ENCODE results near the gene PFDN2.

The PFDN2 gene

DNA sequence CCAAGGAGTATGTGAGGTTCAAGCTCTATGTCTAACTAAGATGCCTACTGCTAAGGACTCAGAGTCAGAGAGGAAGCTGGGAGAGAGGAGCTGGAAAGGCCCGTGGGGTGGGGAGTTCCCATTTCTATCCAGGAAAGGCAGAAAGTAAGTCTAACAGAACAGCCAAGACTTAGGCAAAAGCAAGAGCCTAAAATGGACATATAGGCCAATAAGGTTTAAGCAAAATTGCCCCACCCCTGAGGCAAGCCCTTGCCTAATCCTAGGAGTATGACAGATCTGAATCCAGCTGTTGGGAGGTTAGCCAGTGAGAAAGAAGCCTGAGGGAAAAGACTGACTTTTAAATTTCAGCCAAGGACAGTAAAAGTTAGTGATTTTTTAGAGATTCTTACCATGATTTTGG is 21.3 kb downstream of the PFDN2 start:
- Histone ChIP-seq H2AFZ (ENCODE audit: low read length) (no peak overlapping the region), H3K4me2 (ENCODE audit: low read depth, low read length) (no peak overlapping the region), H3K9me3 (replicated peaks; ENCODE audit: insufficient read depth, low read length) (no peaks in the 10 kb centered on the region), H3F3A (ENCODE audit: insufficient read depth, low read length) (peaks cover 26% of the 10 kb centered on the region), H3K79me2 (ENCODE audit: low read length) (no peaks in the 10 kb centered on the region), H4K20me1 (ENCODE audit: insufficient read depth, low read length) (no peaks in the 10 kb centered on the region), H3K27me3 (replicated peaks; ENCODE audit: insufficient read depth, low read length) (no peaks in the 10 kb centered on the region), H3K9ac (ENCODE audit: low read length) (no peak overlapping the region), H3K27ac (ENCODE audit: low read length) (no peak overlapping the region), H3K4me1 (ENCODE audit: low read length) (peaks cover 14% of the 10 kb centered on the region), H3K9me2 (replicated peaks; ENCODE audit: insufficient read depth, low read length) (no peaks in the 10 kb centered on the region), H3K4me3 (ENCODE audit: low read length) (no peak overlapping the region), H3K36me3 (replicated peaks; ENCODE audit: insufficient read depth, low read length) (no peaks in the 10 kb centered on the region)
- no peak for DNase-seq
- TF ChIP-seq, protein P1, sequence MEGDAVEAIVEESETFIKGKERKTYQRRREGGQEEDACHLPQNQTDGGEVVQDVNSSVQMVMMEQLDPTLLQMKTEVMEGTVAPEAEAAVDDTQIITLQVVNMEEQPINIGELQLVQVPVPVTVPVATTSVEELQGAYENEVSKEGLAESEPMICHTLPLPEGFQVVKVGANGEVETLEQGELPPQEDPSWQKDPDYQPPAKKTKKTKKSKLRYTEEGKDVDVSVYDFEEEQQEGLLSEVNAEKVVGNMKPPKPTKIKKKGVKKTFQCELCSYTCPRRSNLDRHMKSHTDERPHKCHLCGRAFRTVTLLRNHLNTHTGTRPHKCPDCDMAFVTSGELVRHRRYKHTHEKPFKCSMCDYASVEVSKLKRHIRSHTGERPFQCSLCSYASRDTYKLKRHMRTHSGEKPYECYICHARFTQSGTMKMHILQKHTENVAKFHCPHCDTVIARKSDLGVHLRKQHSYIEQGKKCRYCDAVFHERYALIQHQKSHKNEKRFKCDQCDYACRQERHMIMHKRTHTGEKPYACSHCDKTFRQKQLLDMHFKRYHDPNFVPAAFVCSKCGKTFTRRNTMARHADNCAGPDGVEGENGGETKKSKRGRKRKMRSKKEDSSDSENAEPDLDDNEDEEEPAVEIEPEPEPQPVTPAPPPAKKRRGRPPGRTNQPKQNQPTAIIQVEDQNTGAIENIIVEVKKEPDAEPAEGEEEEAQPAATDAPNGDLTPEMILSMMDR (IDR thresholded peaks at IDR 0.05; ENCODE audit: low read length): no peak
- TF ChIP-seq EZH2 (optimal IDR thresholded peaks at IDR 0.05; ENCODE audit: low read depth, low read length) (no peak), EZH2phosphoT487 (IDR thresholded peaks at IDR 0.05; ENCODE audit: low read length) (no peak)

DNA sequence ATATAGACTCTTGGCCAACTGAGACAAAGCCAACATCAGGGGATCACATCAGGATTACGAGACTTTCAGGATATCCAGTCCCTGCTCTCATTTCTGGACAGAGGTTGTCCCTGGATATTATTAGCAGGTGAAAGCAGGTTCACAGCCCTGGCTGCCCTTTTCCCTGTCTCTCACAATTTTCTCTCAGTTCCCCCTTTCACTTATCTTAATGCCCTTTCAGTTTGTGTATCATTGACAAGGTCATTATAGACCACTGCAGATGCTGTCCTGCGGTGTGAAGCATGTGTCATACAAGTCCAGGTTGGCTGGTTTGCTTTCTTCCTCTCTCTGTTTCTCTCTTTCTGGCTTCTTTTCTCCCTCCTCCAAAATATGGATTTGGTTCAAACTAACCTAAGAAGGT is 21.8 kb downstream of the PFDN2 start:
- H3K9ac ChIP-seq (ENCODE audit: low read length): no peak overlapping the region
- no peaks in the 10 kb centered on the region for H3K27me3 ChIP-seq (replicated peaks; ENCODE audit: insufficient read depth, low read length)
- TF ChIP-seq EZH2 (optimal IDR thresholded peaks at IDR 0.05; ENCODE audit: low read depth, low read length) (no peak), EZH2phosphoT487 (IDR thresholded peaks at IDR 0.05; ENCODE audit: low read length) (no peak)
- TF ChIP-seq, protein P1 (IDR thresholded peaks at IDR 0.05; ENCODE audit: low read length): no peak
- H2AFZ ChIP-seq (ENCODE audit: low read length): no peak overlapping the region
- DNase-seq: no peak
- peaks cover 14% of the 10 kb centered on the region for H3K4me1 ChIP-seq (ENCODE audit: low read length)
- H3K4me3 ChIP-seq (ENCODE audit: low read length): no peak overlapping the region
- H3K4me2 ChIP-seq (ENCODE audit: low read depth, low read length): no peak overlapping the region
- no peaks in the 10 kb centered on the region for H4K20me1 ChIP-seq (ENCODE audit: insufficient read depth, low read length)
- H3K9me2 ChIP-seq (replicated peaks; ENCODE audit: insufficient read depth, low read length): no peaks in the 10 kb centered on the region
- H3K9me3 ChIP-seq (replicated peaks; ENCODE audit: insufficient read depth, low read length): no peaks in the 10 kb centered on the region
- no peaks in the 10 kb centered on the region for H3K36me3 ChIP-seq (replicated peaks; ENCODE audit: insufficient read depth, low read length)
- peaks cover 26% of the 10 kb centered on the region for H3F3A ChIP-seq (ENCODE audit: insufficient read depth, low read length)
- H3K27ac ChIP-seq (ENCODE audit: low read length): no peak overlapping the region
- no peaks in the 10 kb centered on the region for H3K79me2 ChIP-seq (ENCODE audit: low read length)

DNA sequence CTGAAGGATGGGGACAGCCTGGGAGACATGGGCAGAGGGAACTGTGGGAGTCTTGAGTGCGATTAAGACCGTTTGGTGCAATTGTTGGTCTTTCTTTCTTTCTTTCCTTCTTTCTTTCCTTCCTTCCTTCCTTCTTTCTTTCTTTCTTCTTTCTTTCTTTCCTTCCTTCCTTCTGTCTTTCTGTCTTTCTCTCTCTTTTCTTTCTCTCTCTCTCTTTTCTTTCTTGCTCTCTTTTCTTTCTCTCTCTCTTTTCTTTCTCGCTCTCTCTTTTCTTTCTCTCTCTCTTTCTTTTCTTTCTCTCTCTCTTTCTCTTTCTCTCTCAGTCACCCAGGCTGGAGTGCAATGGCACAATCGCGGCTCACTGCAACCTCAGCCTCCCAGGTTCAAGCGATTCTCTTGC is 22.6 kb downstream of the PFDN2 start:
- Histone ChIP-seq H3K4me3 (ENCODE audit: low read length) (no peak overlapping the region), H2AFZ (ENCODE audit: low read length) (no peak overlapping the region), H3K9ac (ENCODE audit: low read length) (no peak overlapping the region), H3K36me3 (replicated peaks; ENCODE audit: insufficient read depth, low read length) (no peaks in the 10 kb centered on the region), H4K20me1 (ENCODE audit: insufficient read depth, low read length) (no peaks in the 10 kb centered on the region), H3K27ac (ENCODE audit: low read length) (no peak overlapping the region), H3F3A (ENCODE audit: insufficient read depth, low read length) (peaks cover 24% of the 10 kb centered on the region), H3K4me1 (ENCODE audit: low read length) (peaks cover 14% of the 10 kb centered on the region), H3K4me2 (ENCODE audit: low read depth, low read length) (no peak overlapping the region), H3K27me3 (replicated peaks; ENCODE audit: insufficient read depth, low read length) (no peaks in the 10 kb centered on the region), H3K9me3 (replicated peaks; ENCODE audit: insufficient read depth, low read length) (no peaks in the 10 kb centered on the region), H3K9me2 (replicated peaks; ENCODE audit: insufficient read depth, low read length) (no peaks in the 10 kb centered on the region), H3K79me2 (ENCODE audit: low read length) (no peaks in the 10 kb centered on the region)
- TF ChIP-seq, protein P1 (IDR thresholded peaks at IDR 0.05; ENCODE audit: low read length): no peak
- no peak for TF ChIP-seq EZH2 (optimal IDR thresholded peaks at IDR 0.05; ENCODE audit: low read depth, low read length)
- TF ChIP-seq EZH2phosphoT487 (IDR thresholded peaks at IDR 0.05; ENCODE audit: low read length): no peak
- DNase-seq: no peak

Data from MM.1S (cell line).